CD4-positive, alpha-beta T cell treated with Interleukin-12 subunit alpha and Interleukin-12 subunit beta, for 1 hour (primary cell): Measurements from ENCODE around the gene MS4A14.
"Not testable (repeated sequence)": the region's sequence is repeated elsewhere in the genome, so short reads cannot be mapped to it uniquely, and the experiment has no call there.

ENCODE experiments used
- DNase-seq: peaks from one replicate; pipeline ENCODE4 v3.0.0-alpha.2; 2020

The MS4A14 gene, protein sequence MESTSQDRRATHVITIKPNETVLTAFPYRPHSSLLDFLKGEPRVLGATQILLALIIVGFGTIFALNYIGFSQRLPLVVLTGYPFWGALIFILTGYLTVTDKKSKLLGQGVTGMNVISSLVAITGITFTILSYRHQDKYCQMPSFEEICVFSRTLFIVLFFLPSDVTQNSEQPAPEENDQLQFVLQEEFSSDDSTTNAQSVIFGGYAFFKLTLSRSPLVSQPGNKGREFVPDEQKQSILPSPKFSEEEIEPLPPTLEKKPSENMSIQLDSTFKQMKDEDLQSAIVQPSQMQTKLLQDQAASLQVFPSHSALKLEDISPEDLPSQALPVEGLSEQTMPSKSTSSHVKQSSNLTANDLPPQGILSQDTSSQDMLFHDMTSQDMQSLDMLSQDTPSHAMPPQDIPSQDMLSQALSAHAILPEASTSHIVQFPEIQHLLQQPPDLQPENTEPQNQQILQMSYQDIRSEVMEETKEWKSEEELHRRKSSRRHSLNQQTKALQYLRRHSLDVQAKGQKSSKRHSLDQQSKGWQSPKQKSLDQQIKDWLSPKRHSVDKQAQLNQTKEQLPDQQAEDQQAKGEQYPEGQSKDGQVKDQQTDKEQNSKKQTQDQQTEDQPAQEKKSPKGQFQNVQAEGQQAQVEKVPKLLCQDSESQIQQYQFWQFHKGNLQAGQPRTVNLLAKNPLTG

GRCh38 chr11:60396382-60396781 lies at the start of gene MS4A14:
MS4A14 (plus strand) TSS chr11:60396459; CDS start chr11:60396579, 120 bp downstream.
- DNase-seq, result no peak

- DNase-seq, result no peak
These were observed 49.0 kb upstream of the MS4A14 start for GRCh38 chr11:60347084-60347797.

DNA sequence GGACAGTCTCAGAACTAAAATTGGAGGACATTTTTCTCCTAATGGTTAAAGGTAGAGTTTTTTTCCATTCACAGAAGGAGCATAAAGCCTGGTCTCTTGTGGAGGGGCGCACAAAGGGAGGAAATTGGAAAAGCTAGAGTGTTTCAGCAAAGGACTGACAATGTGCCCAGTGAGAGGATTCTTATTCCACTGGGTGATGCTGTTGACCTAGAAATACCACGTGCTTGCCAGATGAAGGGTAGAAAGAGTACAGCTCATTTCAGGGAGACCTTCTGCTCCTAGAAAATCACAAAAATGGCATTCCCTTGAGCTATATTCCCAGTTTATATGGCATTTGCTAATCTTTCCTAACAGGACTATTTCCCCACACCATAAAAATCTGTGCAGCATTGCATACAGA lies 48.1 kb upstream of the MS4A14 start:
- DNase-seq, result no peak

- no peak for DNase-seq
These were observed 46.3 kb upstream of the MS4A14 start for GRCh38 chr11:60349990-60350389.

- no peak for DNase-seq
These were observed 38.5 kb upstream of the MS4A14 start for GRCh38 chr11:60357771-60358170.

- DNase-seq, result no peak
These were observed 35.6 kb upstream of the MS4A14 start for GRCh38 chr11:60360621-60361020.

GRCh38 chr11:60362241-60362640 lies 34.0 kb upstream of the MS4A14 start:
- DNase-seq, result no peak

DNA sequence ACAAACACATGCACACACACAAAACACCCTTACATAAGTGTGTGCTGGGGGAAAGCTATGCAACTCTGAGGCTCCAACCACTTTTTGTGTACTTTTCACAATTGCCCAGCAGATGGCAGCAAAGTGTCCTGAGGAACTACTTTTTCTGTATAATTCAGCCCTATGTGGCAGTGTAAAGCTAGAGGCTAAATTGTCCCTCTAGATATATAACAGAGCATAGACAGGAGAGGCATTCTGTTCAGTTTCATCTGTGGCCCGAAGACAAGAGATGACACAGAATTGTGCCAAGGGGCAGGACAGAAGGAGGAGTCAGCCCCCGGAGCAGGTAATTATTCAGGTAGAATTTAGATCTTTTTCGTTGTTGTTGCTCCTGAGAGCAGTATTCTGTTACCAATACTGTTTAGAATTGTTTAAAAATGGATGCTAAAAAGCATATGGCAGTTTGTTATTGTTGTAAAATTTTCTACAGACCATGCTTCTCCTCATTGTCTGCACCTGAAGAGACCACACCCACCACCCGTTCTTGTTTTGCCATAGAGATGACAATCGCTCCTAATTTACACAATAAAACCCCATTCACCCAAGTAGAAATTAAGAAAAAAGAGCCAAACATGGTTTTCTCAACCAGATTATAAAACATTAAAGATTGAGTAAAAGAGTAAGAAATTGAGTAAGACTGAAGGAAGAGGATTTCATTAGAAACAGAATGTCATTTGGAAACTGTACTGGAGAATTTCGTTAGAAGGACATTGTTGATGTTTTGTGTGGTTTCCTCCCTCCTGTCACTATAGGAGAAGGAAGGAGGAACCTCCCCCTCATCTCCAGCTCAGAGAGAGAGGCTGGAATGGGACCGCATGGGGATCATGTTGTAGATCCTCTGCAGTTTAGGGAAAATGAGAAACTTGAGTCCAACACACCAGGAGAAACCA lies 32.5 kb upstream of the MS4A14 start:
- DNase-seq, result peak; percentile 63

GRCh38 chr11:60366262-60366904 lies 29.9 kb upstream of the MS4A14 start:
- not testable (repeated sequence) for DNase-seq

GRCh38 chr11:60367009-60367408 lies 29.2 kb upstream of the MS4A14 start:
- no peak for DNase-seq

DNA sequence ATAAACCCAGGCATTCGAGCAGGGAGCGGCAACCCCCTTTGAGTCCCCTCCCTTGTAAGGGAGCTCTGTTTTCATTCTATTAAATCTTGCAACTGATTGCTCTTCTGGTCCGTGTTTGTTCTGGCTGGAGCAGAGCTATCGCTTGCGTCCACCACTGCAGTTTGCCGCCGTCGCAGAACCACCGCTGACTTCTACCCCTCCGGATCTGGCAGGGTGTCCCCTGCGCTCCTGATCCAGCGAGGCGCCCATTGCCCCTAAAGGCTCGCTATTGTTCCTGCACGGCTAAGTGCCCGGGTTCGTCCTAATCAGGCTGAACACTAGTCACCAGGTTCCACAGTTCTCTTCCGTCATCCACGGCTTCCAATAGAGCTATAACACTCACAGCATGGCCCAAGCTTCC lies 28.4 kb upstream of the MS4A14 start:
- no peak for DNase-seq

- DNase-seq, result no peak
These were observed 25.9 kb upstream of the MS4A14 start for GRCh38 chr11:60370252-60370810.

DNA sequence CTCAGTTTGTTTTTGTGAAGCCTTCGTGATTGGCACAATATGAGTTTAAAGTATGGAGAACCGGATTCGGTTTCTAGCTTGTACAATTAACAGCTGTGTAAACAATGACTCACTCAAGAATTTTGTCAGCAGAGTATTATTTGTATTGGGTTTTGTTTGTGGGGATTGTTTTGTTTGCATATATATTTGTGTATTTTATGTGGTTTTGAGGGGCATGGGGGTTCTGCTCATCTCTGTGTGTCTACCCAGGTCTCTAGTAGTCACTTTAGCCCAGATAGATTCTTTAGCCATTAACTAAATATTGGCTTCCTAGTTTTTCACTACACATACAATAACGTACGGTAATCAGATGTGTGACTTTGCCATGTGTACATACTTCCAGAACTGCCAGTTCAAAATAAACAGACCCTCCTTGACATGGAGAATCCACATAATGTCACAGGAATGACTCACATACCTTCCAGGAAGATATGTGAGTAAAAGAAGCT lies 25.4 kb upstream of the MS4A14 start:
- no peak for DNase-seq

- DNase-seq, result no peak
These were observed 24.9 kb upstream of the MS4A14 start for GRCh38 chr11:60371386-60371785.

DNA sequence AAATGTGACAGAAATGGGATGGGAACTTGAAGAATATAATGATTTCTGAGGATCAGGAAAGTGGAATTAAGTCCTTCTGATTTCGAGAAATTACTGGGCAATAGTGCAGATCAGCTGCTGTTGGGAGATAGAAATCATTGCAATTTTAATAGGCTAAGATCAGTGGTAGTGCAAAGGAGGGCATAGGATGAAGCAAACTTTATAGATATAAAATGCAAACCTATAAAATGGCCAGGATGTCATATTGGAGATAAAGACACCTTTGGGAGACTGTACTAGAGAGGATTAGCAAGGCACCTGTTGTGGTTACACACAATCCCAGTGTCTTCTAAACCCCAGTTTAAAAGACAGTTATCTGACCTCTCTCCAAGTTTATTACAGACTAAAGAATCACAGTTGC lies 24.4 kb upstream of the MS4A14 start:
- no peak for DNase-seq

GRCh38 chr11:60372767-60373166 lies 23.5 kb upstream of the MS4A14 start:
- DNase-seq, result no peak

GRCh38 chr11:60375316-60375715 lies 20.9 kb upstream of the MS4A14 start:
- no peak for DNase-seq

DNA sequence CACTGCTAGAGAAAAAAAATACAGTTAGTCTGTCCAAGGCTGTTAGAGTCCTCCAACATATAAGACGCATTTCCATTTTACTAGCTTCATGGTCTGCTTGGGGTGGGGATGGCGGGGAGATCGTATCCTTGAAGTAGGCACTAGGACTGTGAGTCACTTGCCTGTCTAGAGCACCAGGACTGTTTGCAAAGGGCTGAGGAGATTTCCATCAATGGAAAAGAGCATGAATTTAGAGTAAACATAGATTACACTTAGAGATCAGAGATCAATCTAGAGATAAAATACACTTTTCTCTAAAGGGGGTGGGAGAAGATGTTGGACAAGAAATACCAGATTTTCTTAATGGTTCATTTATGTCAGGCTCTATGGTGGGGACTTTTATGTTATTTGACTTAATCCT lies 19.7 kb upstream of the MS4A14 start:
- no peak for DNase-seq

DNA sequence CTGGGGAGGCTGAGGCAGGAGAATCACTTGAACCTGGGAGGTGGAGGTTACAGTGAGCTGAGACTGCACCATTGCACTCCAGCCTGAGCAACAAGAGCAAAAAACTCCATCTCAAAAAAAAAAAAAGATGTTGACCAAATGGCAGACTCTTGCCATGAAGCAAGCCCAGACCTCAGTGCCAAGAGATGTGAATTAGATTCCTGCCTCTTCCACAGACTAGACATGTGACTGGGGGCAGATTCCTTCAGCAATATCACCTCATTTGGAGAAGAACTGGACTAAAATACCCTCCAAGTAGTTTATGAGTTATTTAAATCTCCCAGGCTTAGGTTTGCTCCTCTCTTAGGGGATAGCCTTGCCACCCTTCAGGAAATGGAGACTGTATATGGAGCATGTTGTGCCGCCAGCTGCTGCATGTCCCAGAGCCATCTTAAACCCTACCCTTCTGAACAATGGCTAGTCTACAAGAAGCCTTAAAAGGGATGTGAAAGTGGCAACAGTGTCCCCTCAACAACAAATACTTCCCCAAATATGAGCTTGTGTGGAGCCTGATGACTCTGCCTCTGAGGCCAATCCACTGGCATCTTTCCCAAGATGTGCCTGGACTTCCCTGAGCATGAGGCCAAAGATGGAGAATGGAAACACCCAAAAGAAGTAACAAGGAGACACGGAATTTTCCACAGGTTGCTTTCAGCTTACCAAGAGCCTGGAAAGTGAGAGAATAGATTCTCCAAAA lies 18.7 kb upstream of the MS4A14 start:
- no peak for DNase-seq

DNA sequence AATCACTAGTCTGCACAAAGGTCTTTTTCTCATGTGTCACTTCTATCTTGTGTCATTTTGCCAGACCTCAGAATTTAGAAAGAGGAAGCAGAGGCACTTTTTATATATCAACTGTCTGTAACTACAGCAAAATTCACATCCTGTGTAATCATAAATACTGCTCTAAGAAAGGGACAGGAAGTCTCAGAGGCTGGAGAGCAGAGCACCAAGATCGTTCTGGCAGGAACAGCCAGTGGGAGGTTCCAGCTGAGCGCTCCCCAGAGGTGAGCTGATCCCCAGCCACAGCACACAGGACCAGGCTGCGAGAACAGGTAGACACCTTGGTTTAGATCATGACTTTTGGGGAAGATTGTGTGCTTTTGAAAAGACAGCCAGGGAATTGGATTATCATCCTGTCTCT lies 17.9 kb upstream of the MS4A14 start, which contains the start of gene MS4A7:
MS4A7 (plus strand) TSS at position 179 of the 400 bp plus-strand sequence. CDS start 4,610 bp downstream, outside the sequence.
- DNase-seq, result no peak
